ENCODE measurements around the gene CHST2.
"Not testable (repeated sequence)": the region's sequence is repeated elsewhere in the genome, so short reads cannot be mapped to it uniquely, and the experiment has no call there.

Gene CHST2, protein sequence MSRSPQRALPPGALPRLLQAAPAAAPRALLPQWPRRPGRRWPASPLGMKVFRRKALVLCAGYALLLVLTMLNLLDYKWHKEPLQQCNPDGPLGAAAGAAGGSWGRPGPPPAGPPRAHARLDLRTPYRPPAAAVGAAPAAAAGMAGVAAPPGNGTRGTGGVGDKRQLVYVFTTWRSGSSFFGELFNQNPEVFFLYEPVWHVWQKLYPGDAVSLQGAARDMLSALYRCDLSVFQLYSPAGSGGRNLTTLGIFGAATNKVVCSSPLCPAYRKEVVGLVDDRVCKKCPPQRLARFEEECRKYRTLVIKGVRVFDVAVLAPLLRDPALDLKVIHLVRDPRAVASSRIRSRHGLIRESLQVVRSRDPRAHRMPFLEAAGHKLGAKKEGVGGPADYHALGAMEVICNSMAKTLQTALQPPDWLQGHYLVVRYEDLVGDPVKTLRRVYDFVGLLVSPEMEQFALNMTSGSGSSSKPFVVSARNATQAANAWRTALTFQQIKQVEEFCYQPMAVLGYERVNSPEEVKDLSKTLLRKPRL

GRCh38 chr3:143119009-143119914 lies at the start of gene CHST2:
Gene CHST2, plus strand, starts transcription at chr3:143119771. Its CDS starts 1,046 bp downstream, at chr3:143120817.
- H3K9me3 ChIP-seq (ENCODE audit: control insufficient read depth, insufficient read depth, low read length): no peaks in the 10 kb centered on the region
- H3K4me1 ChIP-seq (ENCODE audit: control insufficient read depth, insufficient read depth, low read length): peaks cover 6% of the 10 kb centered on the region; the same call in 1 of the 2 replicates
- H3K9ac ChIP-seq (ENCODE audit: low read depth, low read length): peak within 1 kb of the TSS; percentile 64
- peaks cover 4% of the 10 kb centered on the region; the same call in 1 of the 2 replicates for H3K36me3 ChIP-seq (ENCODE audit: control insufficient read depth, insufficient read depth, low read length)
- H3K4me3 ChIP-seq (ENCODE audit: low read depth, low read length): peak within 1 kb of the TSS; percentile 90
- peak within 1 kb of the TSS; percentile 37 for H3K27ac ChIP-seq (ENCODE audit: low read depth, low read length)
- peaks cover 30% of the 10 kb centered on the region for H3K27me3 ChIP-seq (ENCODE audit: control insufficient read depth, insufficient read depth, low read length)

- Histone ChIP-seq H3K9me3 (ENCODE audit: control insufficient read depth, insufficient read depth, low read length) (no peaks in the 10 kb centered on the region), H3K27ac (ENCODE audit: low read depth, low read length) (peak overlapping the region; percentile 75)
These were observed 48.5 kb upstream of the CHST2 start for GRCh38 chr3:143070977-143071551.

GRCh38 chr3:143071776-143072175 lies 47.8 kb upstream of the CHST2 start:
- H3K36me3 ChIP-seq (ENCODE audit: control insufficient read depth, insufficient read depth, low read length): no peaks in the 10 kb centered on the region

More at GRCh38 chr3:143070977-143071551, 48.5 kb upstream of the CHST2 start:
- H3K36me3 ChIP-seq (ENCODE audit: control insufficient read depth, insufficient read depth, low read length): no peaks in the 10 kb centered on the region
- peaks cover 23% of the 10 kb centered on the region for H3K4me1 ChIP-seq (ENCODE audit: control insufficient read depth, insufficient read depth, low read length)
- H3K27me3 ChIP-seq (ENCODE audit: control insufficient read depth, insufficient read depth, low read length): no peaks in the 10 kb centered on the region
- H3K4me3 ChIP-seq (ENCODE audit: low read depth, low read length): no peak overlapping the region
- no peak overlapping the region for H3K9ac ChIP-seq (ENCODE audit: low read depth, low read length)

DNA sequence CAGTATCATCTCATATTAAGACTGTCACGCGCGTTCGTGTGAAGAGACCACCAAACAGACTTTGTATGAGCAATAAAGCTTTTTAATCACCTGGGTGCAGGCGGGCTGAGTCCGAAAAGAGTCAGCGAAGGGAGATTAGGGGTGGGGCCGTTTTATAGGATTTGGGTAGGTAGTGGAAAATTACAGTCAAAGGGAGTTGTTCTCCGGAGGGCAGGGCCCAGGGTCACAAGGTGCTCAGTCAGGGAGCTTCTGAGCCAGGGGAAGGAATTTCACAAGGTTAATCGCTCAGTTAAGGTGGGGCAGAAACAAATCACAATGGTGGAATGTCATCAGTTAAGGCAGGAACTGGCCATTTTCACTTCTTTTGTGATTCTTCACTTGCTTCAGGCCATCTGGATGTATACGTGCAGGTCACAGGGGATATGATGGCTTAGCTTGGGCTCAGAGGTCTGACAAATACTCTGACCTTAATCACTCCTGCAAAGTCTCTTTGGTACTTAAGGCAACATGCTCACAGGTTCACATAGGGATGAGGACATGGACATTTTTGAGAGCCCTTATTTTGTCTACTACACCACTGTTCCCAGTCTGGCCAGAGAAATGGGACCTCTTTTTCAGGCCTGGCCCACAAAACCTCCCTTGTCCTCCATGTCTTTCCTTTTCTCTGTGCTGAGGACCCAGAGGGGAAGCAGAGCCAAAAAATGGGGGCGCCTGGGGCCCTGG lies 47.1 kb upstream of the CHST2 start:
- not testable (repeated sequence) for H3K27me3 ChIP-seq (ENCODE audit: control insufficient read depth, insufficient read depth, low read length); H3K36me3 ChIP-seq (ENCODE audit: control insufficient read depth, insufficient read depth, low read length); H3K9me3 ChIP-seq (ENCODE audit: control insufficient read depth, insufficient read depth, low read length); H3K9ac ChIP-seq (ENCODE audit: low read depth, low read length); H3K27ac ChIP-seq (ENCODE audit: low read depth, low read length); H3K4me3 ChIP-seq (ENCODE audit: low read depth, low read length)
- H3K4me1 ChIP-seq (ENCODE audit: control insufficient read depth, insufficient read depth, low read length): peaks cover 23% of the 10 kb centered on the region

More at GRCh38 chr3:143071776-143072175, 47.8 kb upstream of the CHST2 start:
- Histone ChIP-seq H3K9me3 (ENCODE audit: control insufficient read depth, insufficient read depth, low read length) (no peaks in the 10 kb centered on the region), H3K27me3 (ENCODE audit: control insufficient read depth, insufficient read depth, low read length) (no peaks in the 10 kb centered on the region), H3K9ac (ENCODE audit: low read depth, low read length) (no peak overlapping the region), H3K4me3 (ENCODE audit: low read depth, low read length) (no peak overlapping the region), H3K27ac (ENCODE audit: low read depth, low read length) (peak overlapping the region; percentile 75), H3K4me1 (ENCODE audit: control insufficient read depth, insufficient read depth, low read length) (peaks cover 23% of the 10 kb centered on the region)

GRCh38 chr3:143073541-143073940 lies 46.0 kb upstream of the CHST2 start:
- H3K9me3 ChIP-seq (ENCODE audit: control insufficient read depth, insufficient read depth, low read length); H3K27ac ChIP-seq (ENCODE audit: low read depth, low read length); H3K4me3 ChIP-seq (ENCODE audit: low read depth, low read length); H3K27me3 ChIP-seq (ENCODE audit: control insufficient read depth, insufficient read depth, low read length); H3K36me3 ChIP-seq (ENCODE audit: control insufficient read depth, insufficient read depth, low read length); H3K9ac ChIP-seq (ENCODE audit: low read depth, low read length): not testable (repeated sequence)
- peaks cover 16% of the 10 kb centered on the region for H3K4me1 ChIP-seq (ENCODE audit: control insufficient read depth, insufficient read depth, low read length)

- H3K27ac ChIP-seq (ENCODE audit: low read depth, low read length); H3K27me3 ChIP-seq (ENCODE audit: control insufficient read depth, insufficient read depth, low read length); H3K9me3 ChIP-seq (ENCODE audit: control insufficient read depth, insufficient read depth, low read length); H3K36me3 ChIP-seq (ENCODE audit: control insufficient read depth, insufficient read depth, low read length); H3K9ac ChIP-seq (ENCODE audit: low read depth, low read length); H3K4me3 ChIP-seq (ENCODE audit: low read depth, low read length): not testable (repeated sequence)
- peaks cover 16% of the 10 kb centered on the region for H3K4me1 ChIP-seq (ENCODE audit: control insufficient read depth, insufficient read depth, low read length)
These were observed 45.6 kb upstream of the CHST2 start for GRCh38 chr3:143073983-143074382.

DNA sequence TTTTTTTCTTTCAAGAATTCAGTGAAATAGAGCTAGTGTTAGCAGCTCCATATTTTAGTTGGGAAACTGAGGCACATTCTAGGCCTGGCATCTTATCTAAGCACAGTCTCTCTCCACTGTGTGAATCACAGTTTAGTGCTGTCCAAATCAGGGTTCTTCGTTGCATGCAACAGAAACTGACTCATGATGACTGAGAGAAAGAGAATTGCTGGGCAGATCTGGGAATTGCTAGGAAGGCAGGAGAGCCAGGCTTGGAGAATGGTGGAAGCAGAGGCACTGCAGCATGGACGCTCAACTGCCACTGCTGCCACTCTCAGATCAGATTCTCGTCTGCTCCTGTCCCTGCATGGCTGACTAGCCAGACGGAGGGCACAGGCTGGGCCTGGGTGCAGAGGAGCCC lies 40.7 kb upstream of the CHST2 start:
- Histone ChIP-seq H3K4me1 (ENCODE audit: control insufficient read depth, insufficient read depth, low read length) (no peaks in the 10 kb centered on the region), H3K9ac (ENCODE audit: low read depth, low read length) (no peak overlapping the region), H3K27ac (ENCODE audit: low read depth, low read length) (no peak overlapping the region), H3K4me3 (ENCODE audit: low read depth, low read length) (no peak overlapping the region), H3K36me3 (ENCODE audit: control insufficient read depth, insufficient read depth, low read length) (no peaks in the 10 kb centered on the region), H3K9me3 (ENCODE audit: control insufficient read depth, insufficient read depth, low read length) (no peaks in the 10 kb centered on the region), H3K27me3 (ENCODE audit: control insufficient read depth, insufficient read depth, low read length) (no peaks in the 10 kb centered on the region)

DNA sequence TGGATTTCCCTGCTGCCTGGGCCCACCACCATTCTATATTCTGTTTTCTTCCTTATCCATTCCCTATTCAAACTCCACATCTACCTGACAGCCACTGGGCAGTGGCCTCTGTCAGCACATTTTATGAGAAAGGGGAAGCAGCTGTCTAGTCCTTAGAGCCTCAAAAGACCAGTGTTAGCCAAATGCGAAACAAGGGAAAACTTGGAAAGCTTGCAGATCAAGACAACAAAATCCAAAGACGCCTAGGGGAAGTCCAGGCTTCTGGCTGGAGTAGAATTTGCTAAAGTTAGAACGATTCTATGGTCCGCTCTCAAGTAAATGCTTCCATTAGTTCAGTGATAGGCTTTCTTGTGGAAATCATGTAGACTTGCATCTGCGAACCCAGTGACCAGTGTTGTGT lies 39.4 kb upstream of the CHST2 start:
- Histone ChIP-seq H3K9me3 (ENCODE audit: control insufficient read depth, insufficient read depth, low read length) (no peaks in the 10 kb centered on the region; the same call in 1 of the 2 replicates), H3K4me3 (ENCODE audit: low read depth, low read length) (no peak overlapping the region), H3K27ac (ENCODE audit: low read depth, low read length) (no peak overlapping the region), H3K27me3 (ENCODE audit: control insufficient read depth, insufficient read depth, low read length) (no peaks in the 10 kb centered on the region), H3K4me1 (ENCODE audit: control insufficient read depth, insufficient read depth, low read length) (no peaks in the 10 kb centered on the region), H3K36me3 (ENCODE audit: control insufficient read depth, insufficient read depth, low read length) (no peaks in the 10 kb centered on the region), H3K9ac (ENCODE audit: low read depth, low read length) (no peak overlapping the region)

GRCh38 chr3:143081365-143081764 lies 38.2 kb upstream of the CHST2 start:
- Histone ChIP-seq H3K4me3 (ENCODE audit: low read depth, low read length) (no peak overlapping the region), H3K9ac (ENCODE audit: low read depth, low read length) (no peak overlapping the region), H3K27me3 (ENCODE audit: control insufficient read depth, insufficient read depth, low read length) (no peaks in the 10 kb centered on the region), H3K4me1 (ENCODE audit: control insufficient read depth, insufficient read depth, low read length) (no peaks in the 10 kb centered on the region), H3K36me3 (ENCODE audit: control insufficient read depth, insufficient read depth, low read length) (no peaks in the 10 kb centered on the region), H3K27ac (ENCODE audit: low read depth, low read length) (no peak overlapping the region), H3K9me3 (ENCODE audit: control insufficient read depth, insufficient read depth, low read length) (no peaks in the 10 kb centered on the region; the same call in 1 of the 2 replicates)

Measured in HUES48 (cell line).